ENCODE measurements around the gene STAT6. TPM values are rescaled to one million over a fixed set of nuclear protein-coding genes. Genes with fewer than 3 reads are reported as not detected.

STAT6 gene
- total RNA-seq, 1 donor from 2014 or later = 269 TPM

DNA sequence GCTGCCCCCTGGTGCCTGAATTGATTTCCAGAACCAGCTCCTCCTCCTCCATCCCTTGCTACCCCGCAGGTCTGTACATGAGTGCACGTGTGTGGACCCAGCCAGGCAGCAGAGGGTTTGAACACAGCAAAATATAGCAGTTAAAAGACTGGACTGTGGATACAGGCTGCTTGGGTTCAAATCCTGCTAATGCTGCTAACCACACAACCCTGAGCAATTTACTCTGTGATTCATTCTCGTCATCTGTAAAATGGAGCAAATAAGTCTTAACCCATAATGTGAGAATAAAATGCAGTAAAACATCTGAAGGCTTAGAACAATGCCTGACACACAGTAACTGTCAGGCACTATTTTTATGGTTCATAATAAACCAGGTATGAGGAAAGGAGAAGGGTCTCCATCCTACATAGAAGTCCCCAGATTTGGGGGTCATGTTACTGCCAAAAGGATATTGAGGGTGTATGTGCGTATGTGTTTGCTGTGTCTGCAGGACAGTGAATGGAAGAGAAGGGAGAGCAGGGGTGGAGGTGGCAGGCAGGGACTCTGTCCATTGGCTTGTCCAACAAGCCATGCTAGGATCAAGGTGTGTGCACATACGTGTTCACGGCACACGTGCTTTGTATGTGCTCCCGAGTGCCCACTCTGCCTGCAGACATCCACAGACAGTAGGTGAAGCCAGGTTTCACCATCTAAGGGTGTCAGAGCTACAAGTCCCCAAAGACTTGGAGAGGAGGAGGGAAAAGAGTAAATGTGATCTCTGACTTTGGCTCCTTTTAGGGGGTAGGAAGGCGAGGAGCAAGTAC lies 1.5 kb upstream of the STAT6 start:
- Histone ChIP-seq H3K9me3 (no peaks in the 10 kb centered on the region), H3K4me3 (peak overlapping the region; percentile 95), H3K4me1 (peaks cover 33% of the 10 kb centered on the region), H3K36me3 (peaks cover 9% of the 10 kb centered on the region), H3K27ac (peak overlapping the region; percentile 100), H3K27me3 (ENCODE audit: low read depth) (no peaks in the 10 kb centered on the region)
- TF ChIP-seq, protein P1, sequence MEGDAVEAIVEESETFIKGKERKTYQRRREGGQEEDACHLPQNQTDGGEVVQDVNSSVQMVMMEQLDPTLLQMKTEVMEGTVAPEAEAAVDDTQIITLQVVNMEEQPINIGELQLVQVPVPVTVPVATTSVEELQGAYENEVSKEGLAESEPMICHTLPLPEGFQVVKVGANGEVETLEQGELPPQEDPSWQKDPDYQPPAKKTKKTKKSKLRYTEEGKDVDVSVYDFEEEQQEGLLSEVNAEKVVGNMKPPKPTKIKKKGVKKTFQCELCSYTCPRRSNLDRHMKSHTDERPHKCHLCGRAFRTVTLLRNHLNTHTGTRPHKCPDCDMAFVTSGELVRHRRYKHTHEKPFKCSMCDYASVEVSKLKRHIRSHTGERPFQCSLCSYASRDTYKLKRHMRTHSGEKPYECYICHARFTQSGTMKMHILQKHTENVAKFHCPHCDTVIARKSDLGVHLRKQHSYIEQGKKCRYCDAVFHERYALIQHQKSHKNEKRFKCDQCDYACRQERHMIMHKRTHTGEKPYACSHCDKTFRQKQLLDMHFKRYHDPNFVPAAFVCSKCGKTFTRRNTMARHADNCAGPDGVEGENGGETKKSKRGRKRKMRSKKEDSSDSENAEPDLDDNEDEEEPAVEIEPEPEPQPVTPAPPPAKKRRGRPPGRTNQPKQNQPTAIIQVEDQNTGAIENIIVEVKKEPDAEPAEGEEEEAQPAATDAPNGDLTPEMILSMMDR (IDR thresholded peaks at IDR 0.05) = peak; percentile 88
- no peak for DNase-seq
- intact Hi-C loops (cut with DNase I) = no loop called here
- no peak for ATAC-seq

DNA sequence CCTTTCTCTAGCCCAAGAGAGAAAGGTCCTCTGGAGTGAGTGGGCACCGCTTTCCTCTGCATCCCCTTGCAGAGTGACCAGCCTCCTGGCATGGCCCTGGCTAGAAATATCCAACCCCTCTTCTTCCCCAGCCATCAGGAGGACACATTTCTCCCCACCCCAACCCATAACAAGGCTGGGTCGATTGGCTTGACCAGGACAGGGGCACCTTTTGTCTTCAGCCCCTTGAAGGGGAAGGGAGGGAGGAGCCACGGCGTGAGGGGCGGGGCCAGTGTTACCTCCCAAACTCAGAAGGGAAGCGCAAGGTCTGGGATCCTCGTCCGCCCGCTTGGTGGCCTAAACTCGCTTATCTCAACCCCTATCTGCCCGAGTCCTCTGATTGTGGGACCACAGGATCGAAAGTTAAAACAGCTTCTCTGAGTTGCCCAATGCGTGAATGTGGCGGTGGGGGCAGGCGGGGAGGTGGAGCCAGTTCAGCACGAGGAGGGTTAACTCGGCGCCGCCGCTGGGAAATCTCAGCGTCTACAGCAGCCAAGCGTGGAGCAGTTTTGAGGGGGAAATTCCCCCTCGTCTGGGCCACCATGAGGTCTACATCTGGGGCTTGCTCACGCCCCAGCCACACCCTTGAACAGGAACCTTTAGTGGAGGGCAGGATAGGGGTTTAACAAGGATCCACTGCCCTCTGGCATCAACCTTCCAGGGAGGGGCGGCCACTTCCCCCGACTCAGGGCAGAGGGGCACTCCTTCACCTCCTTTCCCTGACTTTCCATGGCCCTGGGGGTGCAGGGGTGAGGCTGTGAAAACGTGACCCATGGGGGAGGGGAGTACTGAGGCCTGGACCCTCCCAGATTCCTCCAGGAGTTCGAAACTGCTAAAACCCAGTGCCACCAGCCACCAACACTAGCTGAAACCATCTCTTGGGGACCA lies 795 bp downstream of the STAT6 start:
- DNase-seq (peak; percentile 84), ATAC-seq (peak; percentile 13 to 51)
- Histone ChIP-seq H3K27me3 (ENCODE audit: low read depth) (no peaks in the 10 kb centered on the region), H3K4me3 (peak overlapping the region; percentile 95), H3K9me3 (no peaks in the 10 kb centered on the region), H3K27ac (peak overlapping the region; percentile 100), H3K36me3 (peaks cover 32% of the 10 kb centered on the region), H3K4me1 (peaks cover 39% of the 10 kb centered on the region)
- intact Hi-C loops (cut with DNase I) = no loop called here
- TF ChIP-seq, protein P1 (IDR thresholded peaks at IDR 0.05) = no peak

DNA sequence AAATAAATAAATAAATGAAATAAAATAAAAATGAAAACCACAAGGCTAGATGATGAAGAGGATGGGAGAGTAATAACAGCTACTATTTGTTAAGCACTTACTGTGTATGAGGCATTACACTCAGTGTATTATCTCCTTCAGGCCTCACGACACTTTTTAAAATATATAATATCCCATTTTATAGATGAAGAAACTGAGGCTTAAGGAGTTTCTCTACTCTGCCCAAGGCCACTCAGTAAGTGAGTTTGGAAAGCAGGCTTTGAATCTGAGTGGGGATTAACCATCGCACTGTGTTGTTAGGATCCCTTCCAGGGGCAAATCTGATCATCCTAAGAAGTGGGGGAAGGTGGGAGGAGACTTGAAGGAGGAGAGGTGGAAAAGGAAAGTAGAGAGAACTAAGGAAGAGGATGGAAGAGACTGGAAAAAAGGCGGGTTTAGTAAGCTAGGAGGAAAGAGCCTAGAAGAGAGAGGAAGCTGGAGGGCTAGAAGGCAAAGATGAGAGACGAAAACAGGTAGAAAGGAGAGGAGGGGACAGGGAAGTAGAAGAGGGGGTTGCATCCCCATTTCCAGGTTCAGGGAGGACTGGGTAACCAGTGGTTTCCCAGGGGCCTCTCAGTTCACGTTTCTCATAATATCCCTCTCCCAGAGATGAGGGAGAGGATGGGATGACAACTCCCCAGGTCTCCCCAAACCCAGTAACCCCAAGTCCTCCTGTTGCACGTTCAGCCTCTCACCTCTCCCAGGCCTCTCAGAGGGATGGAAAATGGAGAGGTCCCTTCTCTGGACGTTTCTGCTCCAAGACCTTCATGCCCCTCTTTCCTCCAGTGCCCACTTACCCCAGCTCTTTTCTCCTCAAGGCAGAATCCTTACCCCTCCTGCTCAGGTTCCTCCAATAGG lies 1.7 kb downstream of the STAT6 start:
- no peak for ATAC-seq
- H3K27ac ChIP-seq = peak overlapping the region; percentile 100
- H3K36me3 ChIP-seq = peaks cover 41% of the 10 kb centered on the region
- TF ChIP-seq, protein P1 (IDR thresholded peaks at IDR 0.05) = no peak
- H3K4me3 ChIP-seq = peak overlapping the region; percentile 95
- H3K9me3 ChIP-seq = no peaks in the 10 kb centered on the region
- peaks cover 39% of the 10 kb centered on the region for H3K4me1 ChIP-seq
- no peak for DNase-seq
- H3K27me3 ChIP-seq (ENCODE audit: low read depth) = no peaks in the 10 kb centered on the region
- intact Hi-C loops (cut with DNase I) = no loop called here

DNA sequence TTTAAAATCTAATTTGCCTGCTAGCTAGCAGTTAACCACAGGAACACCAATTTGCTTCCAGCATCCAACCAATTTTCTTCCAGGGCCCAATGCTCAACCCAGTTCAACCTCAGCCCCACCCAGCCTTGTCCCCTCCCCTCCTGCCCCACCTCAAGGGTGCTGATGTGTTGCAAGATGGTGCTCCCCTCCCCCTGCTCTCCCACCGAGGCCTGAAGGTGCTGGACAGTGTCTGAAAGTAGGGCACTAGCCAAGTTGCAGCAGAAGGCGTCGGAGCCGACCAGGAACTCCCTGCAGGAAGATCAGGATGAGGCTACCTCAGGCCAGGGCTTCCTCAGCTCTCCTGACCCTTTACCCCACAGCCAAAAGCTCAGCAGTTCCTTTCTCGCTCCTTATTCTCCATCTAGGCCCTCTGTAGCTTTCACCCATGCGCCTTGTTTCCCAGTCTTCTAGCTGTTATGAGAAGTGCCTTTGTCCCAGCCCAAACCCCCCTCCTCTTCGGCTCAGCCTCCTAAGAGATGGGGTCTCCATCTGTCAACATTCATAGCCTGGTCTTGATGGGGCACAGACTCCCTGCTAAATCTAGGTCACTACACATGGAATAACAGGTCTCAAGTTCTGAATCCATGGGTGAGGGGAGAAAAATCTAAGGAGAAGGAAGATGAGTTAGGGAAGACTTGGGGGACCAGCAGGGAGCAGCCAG lies 3.6 kb downstream of the STAT6 start:
- DNase-seq (no peak), ATAC-seq (no peak)
- H3K27ac ChIP-seq = no peak overlapping the region
- intact Hi-C loops (cut with DNase I) = no loop called here
- H3K4me1 ChIP-seq = peaks cover 35% of the 10 kb centered on the region
- H3K9me3 ChIP-seq = no peaks in the 10 kb centered on the region
- H3K36me3 ChIP-seq = peaks cover 60% of the 10 kb centered on the region
- no peaks in the 10 kb centered on the region for H3K27me3 ChIP-seq (ENCODE audit: low read depth)
- H3K4me3 ChIP-seq = no peak overlapping the region
- TF ChIP-seq, protein P1 (IDR thresholded peaks at IDR 0.05) = no peak
